GM12875 (cell line): Measurements from ENCODE around the gene LILRA1.
A peak's percentile ranks its signal among the peaks of the same experiment; 100 is the strongest.
"Not testable (repeated sequence)": the region's sequence is repeated elsewhere in the genome, so short reads cannot be mapped to it uniquely, and the experiment has no call there.

Experiments used
- H3K4me3 ChIP-seq: one replicate; pipeline ENCODE4 v1.5.1; 2011; ENCODE audit warnings: low read depth, low read length, control low read depth
- TF ChIP-seq, protein P1 (sequence below): IDR thresholded peaks from 2 replicates; pipeline ENCODE4 v1.5.1; 2011; ENCODE audit warnings: low read depth, mild to moderate bottlenecking, control low read depth, inconsistent platforms, low read length, moderate library complexity, borderline replicate concordance; ENCODE audit not compliant: insufficient read depth

Gene LILRA1

DNA sequence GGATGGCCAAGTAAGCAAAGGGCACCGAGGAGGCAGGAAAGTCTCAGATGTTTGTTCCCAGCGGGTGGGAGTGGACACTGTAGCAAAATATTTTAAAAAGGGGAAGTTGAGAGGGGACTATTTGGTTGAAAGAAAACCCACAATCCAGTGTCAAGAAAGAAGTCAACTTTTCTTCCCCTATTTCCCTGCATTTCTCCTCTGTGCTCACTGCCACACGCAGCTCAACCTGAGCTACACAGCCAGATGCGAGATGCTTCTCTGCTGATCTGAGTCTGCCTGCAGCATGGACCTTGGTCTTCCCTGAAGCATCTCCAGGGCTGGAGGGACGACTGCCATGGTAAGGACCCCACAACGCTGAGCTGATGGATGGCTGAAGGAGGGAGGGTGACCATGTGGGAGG is at the start of gene LILRA1:
Gene LILRA1 (plus strand): TSS at position 188 of the 400 bp plus-strand sequence. CDS start 613 bp downstream, outside the sequence.
- not testable (repeated sequence) for H3K4me3 ChIP-seq

DNA sequence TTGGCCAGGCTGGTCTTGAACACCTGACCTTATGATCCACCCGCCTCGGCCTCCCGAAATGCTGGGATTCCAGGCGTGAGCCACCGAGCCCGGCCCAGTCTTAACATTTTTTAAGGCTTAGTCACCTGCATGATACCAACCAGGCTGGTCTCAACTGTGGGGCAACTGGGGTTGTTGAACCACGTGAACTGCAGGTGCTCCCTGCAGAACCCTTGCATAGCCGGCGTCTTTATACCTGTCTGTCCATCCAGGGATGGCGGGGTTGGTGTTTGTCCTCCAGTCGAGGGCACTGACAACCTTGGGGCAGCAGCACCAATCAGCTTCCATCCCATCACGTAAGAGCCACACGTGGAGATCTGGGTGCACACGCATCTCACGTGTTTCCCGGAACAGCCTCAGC is 44.6 kb upstream of the LILRA1 start:
- TF ChIP-seq, protein P1, sequence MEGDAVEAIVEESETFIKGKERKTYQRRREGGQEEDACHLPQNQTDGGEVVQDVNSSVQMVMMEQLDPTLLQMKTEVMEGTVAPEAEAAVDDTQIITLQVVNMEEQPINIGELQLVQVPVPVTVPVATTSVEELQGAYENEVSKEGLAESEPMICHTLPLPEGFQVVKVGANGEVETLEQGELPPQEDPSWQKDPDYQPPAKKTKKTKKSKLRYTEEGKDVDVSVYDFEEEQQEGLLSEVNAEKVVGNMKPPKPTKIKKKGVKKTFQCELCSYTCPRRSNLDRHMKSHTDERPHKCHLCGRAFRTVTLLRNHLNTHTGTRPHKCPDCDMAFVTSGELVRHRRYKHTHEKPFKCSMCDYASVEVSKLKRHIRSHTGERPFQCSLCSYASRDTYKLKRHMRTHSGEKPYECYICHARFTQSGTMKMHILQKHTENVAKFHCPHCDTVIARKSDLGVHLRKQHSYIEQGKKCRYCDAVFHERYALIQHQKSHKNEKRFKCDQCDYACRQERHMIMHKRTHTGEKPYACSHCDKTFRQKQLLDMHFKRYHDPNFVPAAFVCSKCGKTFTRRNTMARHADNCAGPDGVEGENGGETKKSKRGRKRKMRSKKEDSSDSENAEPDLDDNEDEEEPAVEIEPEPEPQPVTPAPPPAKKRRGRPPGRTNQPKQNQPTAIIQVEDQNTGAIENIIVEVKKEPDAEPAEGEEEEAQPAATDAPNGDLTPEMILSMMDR = no peak

DNA sequence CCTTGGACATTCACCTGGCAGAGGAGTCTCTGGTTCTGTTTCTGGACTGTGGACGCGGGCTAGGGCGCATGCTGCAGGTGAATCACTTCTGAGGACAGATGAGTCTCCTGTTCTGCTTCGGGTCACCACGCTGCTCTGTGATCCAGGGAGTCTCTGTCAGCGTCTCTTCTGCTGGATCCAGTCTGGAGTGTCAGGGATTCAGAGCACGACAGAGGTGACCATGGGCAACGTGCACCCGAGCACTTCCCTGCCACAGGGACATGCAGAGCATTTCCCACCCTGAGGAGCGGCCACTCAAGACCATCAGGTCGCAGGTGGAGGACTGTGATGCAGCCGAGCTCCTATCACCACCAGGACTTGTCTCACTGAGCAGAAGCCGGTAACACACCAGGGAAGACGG is 44.2 kb upstream of the LILRA1 start:
- TF ChIP-seq, protein P1 = no peak
- H3K4me3 ChIP-seq = no peak overlapping the region

More for the DNA sequence above, 44.6 kb upstream of the LILRA1 start:
- no peak overlapping the region for H3K4me3 ChIP-seq

DNA sequence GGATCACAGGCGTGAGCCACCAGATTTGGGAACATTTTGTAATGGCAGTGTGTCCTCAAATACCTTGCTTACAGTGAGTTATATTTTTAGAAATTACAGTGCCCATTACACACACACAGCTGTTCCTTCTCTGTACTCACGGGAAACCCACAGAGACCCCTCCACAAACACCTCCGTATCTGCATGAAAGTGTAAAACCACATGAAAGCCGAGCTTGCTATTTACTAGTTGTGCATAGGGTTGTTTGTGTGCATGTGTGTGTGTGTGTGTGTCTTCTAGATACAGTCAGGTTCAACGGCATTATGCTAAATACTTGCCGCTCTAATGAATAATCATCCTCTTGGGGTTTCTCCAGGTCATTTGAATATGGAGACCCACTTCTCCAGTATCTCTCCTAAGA is 42.1 kb upstream of the LILRA1 start:
- no peak overlapping the region for H3K4me3 ChIP-seq
- TF ChIP-seq, protein P1 = no peak

- peak overlapping the region; percentile 38 for H3K4me3 ChIP-seq
- TF ChIP-seq, protein P1 = no peak
Measured at GRCh38 chr19:54551950-54552912, 41.2 kb upstream of the LILRA1 start.

GRCh38 chr19:54552913-54553310 is 40.5 kb upstream of the LILRA1 start:
- no peak overlapping the region for H3K4me3 ChIP-seq
- TF ChIP-seq, protein P1 = no peak

GRCh38 chr19:54554006-54554405 is 39.4 kb upstream of the LILRA1 start:
- TF ChIP-seq, protein P1 = no peak

More at GRCh38 chr19:54554006-54554405, 39.4 kb upstream of the LILRA1 start:
- no peak overlapping the region for H3K4me3 ChIP-seq
